K562 (cell line): Measurements from ENCODE around the gene TIMM17A. TPM values are rescaled to one million over a fixed set of nuclear protein-coding genes. Genes with fewer than 3 reads are reported as not detected.

Experiments
- ATAC-seq: fragments of 200-7000 bp; cut with Tn5 transposase; 3 replicates; pipeline ENCODE4 v1.9.1; 2020; ENCODE audit warnings: moderate library complexity
- BruUV-seq: library from RNA; stranded (reverse); fragments of 400-500 nt; replicated peaks from 2 replicates; lab custom pipeline; 2021; lab: Mats Ljungman, UMichigan
- CTCF ChIA-PET: fragments of 300-600 bp; formaldehyde crosslinking; extraction: SDS; loops from one replicate; lab custom pipeline; 2021; ENCODE audit warnings: low intra/inter-chr PET ratio; lab: Yijun Ruan, JAX
- POLR2A ChIA-PET: fragments of 300-600, 350-650 bp; sonication (Branson Sonifier 250); formaldehyde crosslinking; extraction: SDS; loops from one replicate; lab custom pipeline; 2021; ENCODE audit warnings: antibody characterized with exemption, inconsistent platforms; lab: Yijun Ruan, JAX
- DNase-seq, 4 experiments: peaks; one replicate each; pipeline versions ENCODE4 v3.0.0 to v3.0.0-alpha.2; 2011 to 2018; ENCODE audit warnings: low spot score in 3 of 4, mixed read lengths in 3 of 4; ENCODE audit errors: extremely low read depth in 1 of 4
- FAIRE-seq: peaks from 2 replicates; lab custom pipeline; 2011; peaks lifted over from hg19 to GRCh38; lab: Jason Lieb, UNC
- H2AFZ ChIP-seq: 2 replicates; pipeline ENCODE4 v1.6.0; 2011; ENCODE audit warnings: low read depth, low read length, control low read depth, inconsistent platforms
- H3K27ac ChIP-seq: fragments of 200-600 bp; 3 replicates; pipeline ENCODE4 v1.8.0; 2011; ENCODE audit warnings: low read depth, mild to moderate bottlenecking, control low read depth, inconsistent platforms, low read length, moderate library complexity, mixed read lengths; ENCODE audit errors: extremely low read depth
- H3K27me3 ChIP-seq, 2 experiments: fragments of 300-600 bp in 1 of 2; 2 replicates in 1 of 2; 3 replicates in 1 of 2; pipeline versions ENCODE4 v1.6.0 to v1.8.0; 2011; ENCODE audit warnings: inconsistent platforms in 2 of 2, low read length in 2 of 2, mild to moderate bottlenecking in 1 of 2, mixed read lengths in 1 of 2, moderate library complexity in 1 of 2; ENCODE audit not compliant: control insufficient read depth in 2 of 2, insufficient read depth in 2 of 2
- H3K36me3 ChIP-seq: fragments of 300-600 bp; 3 replicates; pipeline ENCODE4 v1.8.0; 2011; ENCODE audit warnings: mild to moderate bottlenecking, low read length, inconsistent platforms; ENCODE audit not compliant: control insufficient read depth, insufficient read depth
- H3K4me1 ChIP-seq, 2 experiments: fragments of 200-600 bp in 1 of 2; replicated peaks in 1 of 2; 2 replicates in 1 of 2; 3 replicates in 1 of 2; pipeline versions ENCODE4 v1.5.1 to v1.8.0; 2011; ENCODE audit warnings: inconsistent platforms in 2 of 2, low read length in 2 of 2, mild to moderate bottlenecking in 1 of 2, mixed read lengths in 1 of 2, moderate library complexity in 1 of 2; ENCODE audit not compliant: control insufficient read depth in 2 of 2, insufficient read depth in 2 of 2
- H3K4me2 ChIP-seq: 2 replicates; pipeline ENCODE4 v1.6.1; 2011; ENCODE audit warnings: low read length, control low read depth, inconsistent platforms, mixed read lengths; ENCODE audit not compliant: insufficient read depth
- H3K4me3 ChIP-seq: fragments of 200-600 bp; sonication (generic), shearing (Covaris generic); 2 replicates; pipeline ENCODE4 v1.5.1; 2016; ENCODE audit warnings: control low read depth, inconsistent platforms
- H3K79me2 ChIP-seq: fragments of 200-600 bp; 3 replicates; pipeline ENCODE4 v1.8.0; 2011; ENCODE audit warnings: low read length, inconsistent platforms; ENCODE audit not compliant: control insufficient read depth, insufficient read depth
- H3K9ac ChIP-seq, 2 experiments: 2 replicates each; pipeline versions ENCODE4 v1.6.0 to v1.6.1; 2011; ENCODE audit warnings: low read depth in 2 of 2, low read length in 2 of 2, control low read depth in 1 of 2, inconsistent platforms in 1 of 2, mild to moderate bottlenecking in 1 of 2, mixed read lengths in 1 of 2; ENCODE audit not compliant: insufficient read depth in 1 of 2
- H3K9me1 ChIP-seq: one replicate; pipeline ENCODE4 v1.6.0; 2011; ENCODE audit warnings: inconsistent platforms, mild to moderate bottlenecking, low read length, moderate library complexity; ENCODE audit not compliant: control insufficient read depth, insufficient read depth
- H3K9me3 ChIP-seq: replicated peaks from 2 replicates; pipeline ENCODE4 v1.5.1; 2011; ENCODE audit warnings: low read depth, low read length, inconsistent platforms; ENCODE audit not compliant: control insufficient read depth, insufficient read depth
- H4K20me1 ChIP-seq: replicated peaks from 2 replicates; pipeline ENCODE4 v1.6.1; 2011; ENCODE audit warnings: low read length, inconsistent platforms, mixed read lengths; ENCODE audit not compliant: control insufficient read depth, insufficient read depth
- DMBX1 ChIP-seq: fragments of 250-450 bp; sonication (Bioruptor Pico); IDR thresholded peaks from 2 replicates; pipeline ENCODE4 v1.8.0; 2022; ENCODE audit warnings: inconsistent platforms, mild to moderate bottlenecking, moderate library complexity, borderline replicate concordance
- ETS2 ChIP-seq: IDR thresholded peaks from 2 replicates; pipeline ENCODE4 v1.6.1; 2016; ENCODE audit warnings: borderline replicate concordance, missing genetic modification characterization, mild to moderate bottlenecking, moderate library complexity, missing compliant biosample characterization; ENCODE audit not compliant: poor library complexity, severe bottlenecking
- FOXJ2 ChIP-seq: fragments of 200-800 bp; sonication (Bioruptor generic); IDR thresholded peaks from 2 replicates; pipeline ENCODE4 v1.6.1; 2016; ENCODE audit warnings: missing genetic modification characterization, missing compliant biosample characterization
- HMGN3 ChIP-seq: IDR thresholded peaks from 2 replicates; pipeline ENCODE4 v1.6.1; 2011; ENCODE audit warnings: borderline replicate concordance, low read depth, mild to moderate bottlenecking, mixed read lengths, low read length; ENCODE audit not compliant: insufficient read length; ENCODE audit errors: extremely low read depth
- NCOR1 ChIP-seq: fragments of 450-650 bp; IDR thresholded peaks from 2 replicates; pipeline ENCODE4 v1.6.1; 2016; ENCODE audit warnings: mild to moderate bottlenecking, moderate library complexity
- NFATC3 ChIP-seq: fragments of 450-650 bp; IDR thresholded peaks from 2 replicates; pipeline ENCODE4 v1.6.1; 2017; ENCODE audit warnings: mild to moderate bottlenecking
- RBBP5 ChIP-seq: fragments of 200-600 bp; sonication (generic); IDR thresholded peaks from 2 replicates; pipeline ENCODE4 v1.6.1; 2012; ENCODE audit warnings: borderline replicate concordance, mild to moderate bottlenecking, low read length, control low read depth, inconsistent platforms; ENCODE audit not compliant: insufficient read depth, poor library complexity, severe bottlenecking
- SLC30A9 ChIP-seq: fragments of 250-450 bp; sonication (Bioruptor Pico); IDR thresholded peaks from 2 replicates; pipeline ENCODE4 v1.8.0; 2022; ENCODE audit warnings: mild to moderate bottlenecking, moderate library complexity
- ZNF23 ChIP-seq: fragments of 250-450 bp; sonication (Bioruptor Pico); IDR thresholded peaks from 2 replicates; pipeline ENCODE4 v1.4.0; 2020; ENCODE audit warnings: mild to moderate bottlenecking
- ZNF316 ChIP-seq: fragments of 450-650 bp; IDR thresholded peaks from 2 replicates; pipeline ENCODE4 v1.6.1; 2016
- ZNF584 ChIP-seq: fragments of 200-800 bp; sonication (Bioruptor generic); IDR thresholded peaks from 2 replicates; pipeline ENCODE4 v1.6.1; 2016; ENCODE audit warnings: low read depth, mild to moderate bottlenecking, missing genetic modification characterization, missing compliant biosample characterization
- ZNF785 ChIP-seq: fragments of 250-450 bp; sonication (Bioruptor Pico); IDR thresholded peaks from 2 replicates; pipeline ENCODE4 v1.4.0; 2020; ENCODE audit warnings: mild to moderate bottlenecking
- WGBS: fragments of 100-300 bp; shearing (Covaris generic); methylation state at CpG from one replicate; pipeline ENCODE4 v1.1.6; 2016; ENCODE audit warnings: low coverage, mixed read lengths; ENCODE audit not compliant: insufficient coverage; ENCODE audit errors: missing lambda C conversion rate; 5-methylcytosine and 5-hydroxymethylcytosine counted together
- in situ Hi-C: fragments of 300-500 bp; cut with MboI; formaldehyde crosslinking; loops from 4 replicates; pipeline ENCODE4 v1.15.0; 2018; ENCODE audit warnings: inconsistent platforms, mixed read lengths
- intact Hi-C: fragments of 100-400 bp; cut with micrococcal nuclease; formaldehyde crosslinking; loops from 2 replicates; pipeline ENCODE4 v1.14.2; 2022
- polyA plus RNA-seq, 8 experiments: library from polyadenylated mRNA; depleted of rRNA in 4 of 8; stranded (reverse) in 5 of 8; unstranded in 3 of 8; fragments of >200 nt; fragmentation: Nextera tagmentation in 2 of 8; fragmentation: Illumina TruSeq in 1 of 8; extraction: Ambion mirVana in 2 of 8; extraction: Trizol in 1 of 8; gene quantifications; 2 replicates each; pipeline versions ENCODE4 v1.2.1 to v1.2.3, GENCODE V29; 2011 to 2014; ENCODE audit warnings: inconsistent platforms in 1 of 8, missing spikeins in 1 of 8
- total RNA-seq, 7 experiments: library from RNA; depleted of rRNA in 6 of 7; stranded (reverse); fragments of >200 nt in 6 of 7; fragmentation: Illumina TruSeq in 2 of 7; extraction: Trizol in 2 of 7; gene quantifications; 2 replicates each; pipeline versions ENCODE4 v1.2.1 to v1.2.3, GENCODE V29; 2011 to 2021; ENCODE audit warnings: low replicate concordance in 1 of 7
- TF ChIP-seq, protein P1 (sequence below): fragments of 250-450 bp; sonication (Bioruptor Pico); IDR thresholded peaks from 2 replicates; pipeline ENCODE4 v1.4.0; 2020; ENCODE audit warnings: borderline replicate concordance
- TF ChIP-seq, protein P2 (sequence below): fragments of 450-650 bp; formaldehyde crosslinking; IDR thresholded peaks from 2 replicates; pipeline ENCODE4 v1.4.0; 2020; ENCODE audit warnings: mild to moderate bottlenecking, moderate library complexity

The TIMM17A gene
- total and polyA plus RNA-seq, 9 of the 15 experiments (the other 6 are each of a cell fraction or from before 2014, with no cell fraction given) = 116 to 744 (median 180) TPM

DNA sequence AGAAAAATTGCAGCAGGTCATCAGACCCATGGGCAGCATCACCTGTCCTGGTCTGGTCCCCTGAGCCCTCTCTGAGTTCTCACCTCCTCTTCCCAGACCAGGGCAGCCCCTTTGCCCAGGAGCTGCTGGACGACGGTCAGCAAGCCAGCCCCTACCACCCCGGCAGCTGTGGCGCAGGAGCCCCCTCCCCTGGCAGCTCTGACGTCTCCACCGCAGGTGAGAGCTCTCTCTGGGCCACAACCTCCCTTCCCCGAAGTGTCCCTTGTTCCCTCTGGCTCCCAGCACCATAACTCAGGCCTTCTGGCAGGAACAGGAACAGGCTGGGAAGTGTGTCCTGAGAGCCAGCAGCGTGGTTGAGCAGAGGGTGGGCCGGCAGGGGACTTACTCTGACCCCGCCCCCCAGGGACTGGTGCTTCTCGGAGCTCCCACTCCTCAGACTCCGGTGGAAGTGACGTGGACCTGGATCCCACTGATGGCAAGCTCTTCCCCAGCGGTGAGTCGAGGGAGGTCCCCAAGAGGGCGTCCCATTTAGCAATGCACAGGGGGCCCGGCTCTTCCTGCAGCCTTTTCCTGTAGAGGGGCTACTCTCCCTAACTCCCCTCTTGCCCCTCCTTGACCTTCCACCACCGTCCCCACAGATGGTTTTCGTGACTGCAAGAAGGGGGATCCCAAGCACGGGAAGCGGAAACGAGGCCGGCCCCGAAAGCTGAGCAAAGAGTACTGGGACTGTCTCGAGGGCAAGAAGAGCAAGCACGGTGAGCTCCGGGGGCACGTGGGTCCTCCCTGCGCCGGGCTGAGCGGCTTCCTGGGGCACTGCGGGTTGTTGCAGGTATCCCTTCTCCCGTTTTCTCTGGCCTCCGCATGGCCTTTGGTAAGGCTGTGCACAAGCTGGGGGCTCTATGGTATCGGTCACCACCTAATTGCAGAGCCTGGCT is 57.5 kb downstream of the TIMM17A start (continued):
- TF ChIP-seq, protein P1, sequence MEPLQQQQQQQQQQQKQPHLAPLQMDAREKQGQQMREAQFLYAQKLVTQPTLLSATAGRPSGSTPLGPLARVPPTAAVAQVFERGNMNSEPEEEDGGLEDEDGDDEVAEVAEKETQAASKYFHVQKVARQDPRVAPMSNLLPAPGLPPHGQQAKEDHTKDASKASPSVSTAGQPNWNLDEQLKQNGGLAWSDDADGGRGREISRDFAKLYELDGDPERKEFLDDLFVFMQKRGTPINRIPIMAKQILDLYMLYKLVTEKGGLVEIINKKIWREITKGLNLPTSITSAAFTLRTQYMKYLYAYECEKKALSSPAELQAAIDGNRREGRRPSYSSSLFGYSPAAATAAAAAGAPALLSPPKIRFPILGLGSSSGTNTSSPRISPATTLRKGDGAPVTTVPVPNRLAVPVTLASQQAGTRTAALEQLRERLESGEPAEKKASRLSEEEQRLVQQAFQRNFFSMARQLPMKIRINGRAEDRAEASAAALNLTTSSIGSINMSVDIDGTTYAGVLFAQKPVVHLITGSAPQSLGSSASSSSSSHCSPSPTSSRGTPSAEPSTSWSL (CRISPR knock-in tag) = no peak

DNA sequence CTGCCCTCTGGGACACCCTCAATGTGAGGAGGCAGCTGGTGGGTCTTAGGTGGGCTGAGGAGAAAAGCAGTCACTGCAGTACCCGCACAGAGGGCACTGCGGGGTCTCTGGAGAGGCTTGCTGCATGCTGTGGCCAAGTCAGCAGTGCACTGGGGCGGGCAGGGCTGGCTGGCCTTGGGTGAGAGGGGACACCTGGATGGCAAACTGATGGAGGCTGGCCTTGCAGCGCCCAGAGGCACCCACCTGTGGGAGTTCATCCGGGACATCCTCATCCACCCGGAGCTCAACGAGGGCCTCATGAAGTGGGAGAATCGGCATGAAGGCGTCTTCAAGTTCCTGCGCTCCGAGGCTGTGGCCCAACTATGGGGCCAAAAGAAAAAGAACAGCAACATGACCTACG is 58.3 kb downstream of the TIMM17A start:
- Histone ChIP-seq H3K4me1 (peaks cover 18 to 43% of the 10 kb centered on the region in 2 experiments), H2AFZ (no peak overlapping the region), H3K27ac (no peak overlapping the region), H3K79me2 (no peaks in the 10 kb centered on the region), H4K20me1 (0 out of 2 replicates have a peak, but pooled peaks cover 4% of the 10 kb centered on the region), H3K27me3 (peaks cover 0 to 9% of the 10 kb centered on the region in 2 experiments; a peak in 1 of 5 replicates), H3K9me1 (no peaks in the 10 kb centered on the region), H3K9me3 (no peaks in the 10 kb centered on the region), H3K4me2 (no peak overlapping the region), H3K9ac (no peak overlapping the region; a peak in 1 of 4 replicates), H3K36me3 (no peaks in the 10 kb centered on the region), H3K4me3 (no peak overlapping the region)
- ChIA-PET POLR2A (interaction anchor here (0.8 to 2.6 kb wide), 4 partner anchors 11 to 130 kb away, joined by 3 to 7 read pairs (median 3); no protein-coding TSS in a partner anchor), CTCF (no interaction called here)
- no peak for DNase-seq
- no TSS peak for BruUV-seq
- intact Hi-C loops (no loop called here), in situ Hi-C loops (no loop called here)
- 50% methylated on average over 11 of the region's 12 CpGs for whole genome bisulfite sequencing
- ATAC-seq = no peak
- no peak for FAIRE-seq
- TF ChIP-seq ZNF584 (CRISPR knock-in tag) = no peak
- TF ChIP-seq SLC30A9 (CRISPR knock-in tag) = no peak
- TF ChIP-seq ETS2 (tag) = no peak
- no peak for TF ChIP-seq HMGN3
- TF ChIP-seq ZNF23 (CRISPR knock-in tag) = no peak
- no peak for TF ChIP-seq NFATC3
- TF ChIP-seq NCOR1 = no peak
- TF ChIP-seq ZNF316 = no peak
- TF ChIP-seq, protein P2, sequence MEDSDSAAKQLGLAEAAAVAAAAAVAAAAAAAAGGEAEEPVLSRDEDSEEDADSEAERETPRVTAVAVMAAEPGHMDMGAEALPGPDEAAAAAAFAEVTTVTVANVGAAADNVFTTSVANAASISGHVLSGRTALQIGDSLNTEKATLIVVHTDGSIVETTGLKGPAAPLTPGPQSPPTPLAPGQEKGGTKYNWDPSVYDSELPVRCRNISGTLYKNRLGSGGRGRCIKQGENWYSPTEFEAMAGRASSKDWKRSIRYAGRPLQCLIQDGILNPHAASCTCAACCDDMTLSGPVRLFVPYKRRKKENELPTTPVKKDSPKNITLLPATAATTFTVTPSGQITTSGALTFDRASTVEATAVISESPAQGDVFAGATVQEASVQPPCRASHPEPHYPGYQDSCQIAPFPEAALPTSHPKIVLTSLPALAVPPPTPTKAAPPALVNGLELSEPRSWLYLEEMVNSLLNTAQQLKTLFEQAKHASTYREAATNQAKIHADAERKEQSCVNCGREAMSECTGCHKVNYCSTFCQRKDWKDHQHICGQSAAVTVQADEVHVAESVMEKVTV = no peak
- no peak for TF ChIP-seq FOXJ2 (tag)
- TF ChIP-seq DMBX1 (CRISPR knock-in tag) = no peak
- TF ChIP-seq, protein P1 (CRISPR knock-in tag) = no peak
- no peak for TF ChIP-seq ZNF785
- no peak for TF ChIP-seq RBBP5
